Astrocyte of the hippocampus (primary cell): Measurements from ENCODE around the gene TMEM190.
"Not testable (repeated sequence)": the region's sequence is repeated elsewhere in the genome, so short reads cannot be mapped to it uniquely, and the experiment has no call there.

Experiments
- DNase-seq: peaks from one replicate; pipeline ENCODE4 v3.0.0; 2011; ENCODE audit warnings: low read depth, low spot score

The TMEM190 gene

GRCh38 chr19:55390461-55390880 is 13.8 kb downstream of the TMEM190 start:
- no peak for DNase-seq

GRCh38 chr19:55391191-55391670 is 14.6 kb downstream of the TMEM190 start:
- no peak for DNase-seq

DNA sequence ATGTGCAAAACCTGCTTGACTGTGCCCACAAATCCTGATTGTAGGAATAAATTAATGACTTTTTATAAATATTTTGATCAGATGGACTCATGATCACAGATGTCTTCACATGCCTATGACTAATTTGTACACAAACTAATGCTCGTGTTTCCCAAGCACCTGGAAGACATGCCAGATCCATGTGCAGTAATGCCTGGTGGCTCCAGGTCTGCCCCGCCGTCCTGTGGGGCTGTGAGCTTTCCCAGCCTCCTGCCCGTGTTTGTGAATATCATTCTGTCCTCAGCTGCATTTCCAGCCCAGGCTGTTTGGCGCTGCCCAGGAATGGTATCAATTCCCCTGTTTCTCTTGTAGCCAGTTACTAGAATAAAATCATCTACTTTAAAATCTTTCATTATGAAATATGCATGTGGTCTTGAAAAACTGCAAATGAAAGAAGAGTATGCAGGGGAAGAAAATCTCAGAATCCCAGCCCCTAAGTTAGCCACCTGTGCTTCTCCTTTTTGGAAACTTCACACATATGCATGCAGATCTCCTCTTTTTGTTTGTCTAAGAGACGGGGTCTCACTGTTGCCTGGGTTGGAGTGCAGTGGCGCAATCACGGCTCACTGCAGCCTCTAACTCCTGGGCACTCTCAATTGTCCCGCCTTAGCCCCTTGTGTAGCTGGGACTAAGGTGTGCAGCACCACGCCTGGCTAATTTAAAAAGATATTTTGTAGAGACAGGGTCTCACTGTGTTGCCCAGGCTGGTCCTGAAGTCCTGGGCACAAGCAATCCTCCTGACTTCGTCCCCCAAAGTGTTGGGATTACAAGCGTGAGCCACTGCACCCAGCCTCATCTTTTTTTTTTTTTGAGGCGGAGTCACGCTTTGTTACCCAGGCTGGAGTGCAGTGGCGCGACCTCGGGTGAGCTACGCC is 15.3 kb downstream of the TMEM190 start:
- no peak for DNase-seq

DNA sequence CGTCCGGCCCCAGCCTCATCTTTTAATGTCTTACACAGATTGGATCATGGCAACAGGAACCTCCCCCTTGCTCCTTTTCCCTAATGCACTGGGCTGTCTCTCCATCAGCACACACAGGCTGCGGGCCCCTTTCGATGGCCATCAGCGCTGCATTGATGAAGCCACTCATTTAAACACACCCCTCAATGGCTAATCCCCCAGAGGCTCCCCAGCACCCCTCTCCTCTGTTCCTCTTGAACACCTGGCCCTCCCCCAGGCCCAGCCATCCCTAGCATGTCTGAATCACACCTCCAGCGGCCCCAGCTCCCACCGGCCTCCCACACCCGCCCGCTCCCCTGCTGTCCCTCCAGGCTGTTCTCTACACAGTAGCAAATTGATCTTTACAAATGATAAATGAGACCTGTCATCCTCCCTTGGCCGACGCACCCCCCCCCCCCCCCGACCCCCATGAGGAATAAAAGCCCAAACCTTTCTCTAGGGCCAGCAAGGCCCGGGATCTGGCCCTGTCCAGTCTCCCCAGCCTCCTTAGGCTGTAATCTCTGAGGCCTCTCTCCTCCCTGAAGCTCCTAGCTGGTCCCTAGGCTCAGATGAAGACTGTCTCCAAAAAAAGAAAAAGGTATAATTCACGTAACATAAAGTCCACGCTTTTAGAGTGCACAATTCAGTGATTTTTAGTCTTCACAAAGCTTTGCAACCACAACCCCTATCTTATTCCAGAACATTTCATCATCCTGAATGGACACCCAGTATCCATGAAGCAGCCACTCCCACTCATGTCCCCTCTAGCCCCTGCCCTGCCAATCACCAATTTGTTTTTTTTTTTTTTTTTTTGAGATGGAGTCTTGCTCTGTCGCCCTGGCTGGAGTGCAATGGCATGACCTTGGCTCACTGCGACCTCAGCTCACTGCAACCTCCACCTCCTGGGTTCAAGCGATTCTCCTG is 16.5 kb downstream of the TMEM190 start:
- DNase-seq, result no peak

DNA sequence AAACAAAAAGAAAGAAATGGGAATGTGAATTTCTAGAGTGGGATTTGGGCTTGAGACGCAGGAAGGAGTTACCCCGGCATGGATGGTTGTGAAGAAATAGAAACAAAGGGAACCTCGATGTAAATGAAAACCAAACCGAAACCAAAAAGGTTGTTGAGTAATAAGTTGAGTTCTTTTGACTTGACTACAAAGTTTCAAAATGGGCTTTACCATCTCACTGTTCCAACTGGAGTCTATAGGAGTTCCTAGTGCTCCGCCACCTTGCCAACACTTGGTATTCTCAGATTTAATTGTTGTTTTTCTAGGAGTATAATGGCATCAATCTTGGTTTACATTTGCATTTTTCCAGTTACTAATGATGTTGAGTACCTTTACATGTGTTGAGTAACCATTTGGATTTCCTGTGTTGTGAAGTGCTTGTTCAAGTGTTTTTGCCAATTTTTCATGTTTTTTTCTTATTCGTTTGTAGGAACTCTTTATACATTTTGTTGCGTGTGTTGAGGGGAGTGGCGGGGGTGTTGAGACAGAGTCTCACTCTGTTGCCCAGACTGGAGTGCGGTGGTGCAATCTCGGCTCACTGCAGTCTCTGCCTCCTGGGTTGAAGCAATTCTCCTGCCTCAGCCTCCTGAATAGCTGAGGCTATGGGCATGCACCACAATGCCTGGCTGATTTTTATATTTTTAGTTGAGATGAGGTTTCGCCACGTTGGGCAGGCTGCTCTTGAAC is 21.7 kb downstream of the TMEM190 start:
- DNase-seq, result no peak

DNA sequence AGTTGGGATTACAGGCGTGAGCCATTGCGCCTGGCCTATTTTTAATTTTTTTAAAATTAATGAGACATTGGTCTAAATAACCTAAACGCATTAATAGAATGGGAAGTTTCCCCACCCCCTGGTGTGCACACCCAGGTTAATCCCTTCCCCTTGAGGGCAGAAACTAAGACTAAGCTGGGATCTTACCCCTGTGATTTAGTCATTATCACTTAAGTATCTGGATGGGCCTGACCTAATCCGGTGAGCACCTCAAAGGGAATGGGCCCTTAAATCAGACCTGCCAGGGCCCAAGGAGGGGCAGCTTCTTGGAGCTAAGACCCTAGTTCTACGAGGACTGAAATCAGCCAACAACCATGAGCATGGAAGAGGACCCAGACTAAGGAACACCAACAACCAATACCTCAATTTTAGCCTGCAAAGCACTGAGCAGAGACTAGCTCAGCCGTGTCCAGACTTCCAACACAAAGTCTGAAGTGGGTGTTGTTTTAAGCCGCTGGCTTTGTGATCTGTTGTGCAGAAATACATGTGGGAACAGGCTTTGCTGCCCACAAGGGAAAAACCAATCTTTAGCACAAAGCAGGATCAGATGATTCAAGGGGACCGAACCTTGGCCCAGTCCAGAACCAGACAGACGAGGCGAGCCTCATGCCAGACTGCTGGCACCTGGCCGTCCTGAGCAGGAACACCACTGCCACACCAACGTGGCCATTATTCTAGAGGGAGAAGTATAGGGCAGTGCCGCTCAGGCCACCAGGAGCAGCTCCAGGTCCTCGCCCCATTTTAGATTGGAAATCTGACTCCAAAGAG is 23.9 kb downstream of the TMEM190 start:
- no peak for DNase-seq

DNA sequence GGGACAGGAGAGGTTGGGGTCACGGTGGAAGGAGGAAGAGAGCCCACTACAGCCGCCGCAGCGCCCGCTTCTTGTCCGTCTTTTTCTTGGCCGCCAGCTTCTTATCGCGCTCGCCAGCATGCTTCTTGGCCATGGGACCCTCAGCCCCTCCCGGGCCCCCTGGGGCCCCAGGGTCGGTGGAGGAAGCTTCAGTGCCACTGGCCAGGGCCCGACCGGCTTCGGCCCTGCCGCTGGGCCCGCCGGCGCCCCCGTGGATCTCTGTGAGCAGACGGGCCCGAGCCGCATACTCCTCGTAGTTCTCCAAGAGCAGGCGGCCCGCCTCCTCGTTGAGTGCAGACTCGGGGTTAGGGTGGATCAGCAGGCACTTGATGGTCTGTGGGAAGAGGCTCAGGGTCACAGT is 24.8 kb downstream of the TMEM190 start:
- not testable (repeated sequence) for DNase-seq

DNA sequence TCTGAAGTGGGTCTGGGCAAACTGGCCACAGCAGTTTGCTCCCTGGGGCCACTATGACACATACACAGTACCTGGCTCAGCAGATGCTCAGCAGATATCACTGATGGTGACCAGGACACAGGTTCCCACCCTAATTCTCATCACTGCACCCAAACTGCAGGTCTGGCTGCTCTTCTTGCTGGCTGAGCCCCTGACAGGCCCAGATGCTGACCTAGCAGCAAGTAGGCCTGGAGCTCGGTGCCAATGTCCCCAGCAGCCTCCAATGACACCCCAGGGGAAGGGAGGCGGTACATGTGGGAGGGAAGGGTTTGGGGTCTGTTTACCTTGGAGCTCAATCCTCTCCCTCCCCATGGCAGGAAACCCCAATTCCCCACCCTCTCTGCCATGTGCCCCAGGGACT is 25.9 kb downstream of the TMEM190 start:
- no peak for DNase-seq

DNA sequence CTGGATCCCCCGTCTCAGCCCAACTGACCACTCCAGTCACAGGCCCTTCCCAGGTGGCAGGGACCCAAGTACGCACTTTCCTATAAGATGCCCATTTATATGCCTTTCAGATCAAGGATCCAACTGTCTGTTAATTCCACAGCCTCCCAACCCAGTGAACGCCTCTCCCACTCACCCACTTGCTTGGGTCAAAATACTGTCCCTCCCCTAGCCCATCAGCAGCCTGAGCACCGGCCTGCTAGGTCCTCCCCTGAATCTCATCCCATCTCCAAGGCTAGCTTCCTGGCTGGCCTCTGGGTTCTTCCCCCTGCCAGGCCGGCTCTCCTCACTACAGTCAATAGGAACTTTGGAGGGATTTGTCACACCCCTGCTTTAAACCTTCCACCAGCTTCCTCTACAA is 29.0 kb downstream of the TMEM190 start:
- DNase-seq, result no peak

DNA sequence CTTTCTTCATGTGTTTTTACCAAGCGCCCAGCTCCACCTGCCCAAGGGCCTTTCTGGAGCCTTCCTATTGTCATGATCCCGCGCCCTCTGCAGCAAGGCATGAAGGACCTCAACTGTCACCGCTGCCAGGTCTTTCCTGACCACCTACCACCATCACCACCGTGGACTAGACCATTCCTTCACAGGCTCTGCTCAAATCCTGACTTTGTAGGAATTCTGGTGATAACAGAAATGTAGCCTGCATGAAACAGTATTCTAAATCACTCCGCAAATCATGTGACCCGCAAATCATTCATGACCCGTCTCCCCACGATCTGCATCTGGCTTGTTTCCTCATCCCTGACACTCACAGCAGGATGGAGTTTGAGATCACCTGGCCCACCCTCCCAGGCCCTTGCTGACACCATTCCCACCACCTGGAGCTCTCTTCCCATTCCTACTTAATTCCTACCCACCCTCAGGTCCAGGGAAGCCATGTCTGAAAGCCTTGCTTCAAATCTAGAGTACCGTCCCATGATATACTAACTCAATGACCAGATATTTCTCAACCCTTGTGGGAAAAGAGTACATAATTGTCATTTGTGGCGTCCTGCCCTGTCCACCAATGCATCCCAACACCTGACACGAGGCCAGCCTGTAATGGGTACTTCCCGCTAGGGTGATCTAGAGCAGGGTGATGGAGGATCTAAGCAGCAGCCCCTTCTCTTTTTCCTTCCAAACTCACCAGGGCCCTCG is 29.6 kb downstream of the TMEM190 start:
- no peak for DNase-seq

DNA sequence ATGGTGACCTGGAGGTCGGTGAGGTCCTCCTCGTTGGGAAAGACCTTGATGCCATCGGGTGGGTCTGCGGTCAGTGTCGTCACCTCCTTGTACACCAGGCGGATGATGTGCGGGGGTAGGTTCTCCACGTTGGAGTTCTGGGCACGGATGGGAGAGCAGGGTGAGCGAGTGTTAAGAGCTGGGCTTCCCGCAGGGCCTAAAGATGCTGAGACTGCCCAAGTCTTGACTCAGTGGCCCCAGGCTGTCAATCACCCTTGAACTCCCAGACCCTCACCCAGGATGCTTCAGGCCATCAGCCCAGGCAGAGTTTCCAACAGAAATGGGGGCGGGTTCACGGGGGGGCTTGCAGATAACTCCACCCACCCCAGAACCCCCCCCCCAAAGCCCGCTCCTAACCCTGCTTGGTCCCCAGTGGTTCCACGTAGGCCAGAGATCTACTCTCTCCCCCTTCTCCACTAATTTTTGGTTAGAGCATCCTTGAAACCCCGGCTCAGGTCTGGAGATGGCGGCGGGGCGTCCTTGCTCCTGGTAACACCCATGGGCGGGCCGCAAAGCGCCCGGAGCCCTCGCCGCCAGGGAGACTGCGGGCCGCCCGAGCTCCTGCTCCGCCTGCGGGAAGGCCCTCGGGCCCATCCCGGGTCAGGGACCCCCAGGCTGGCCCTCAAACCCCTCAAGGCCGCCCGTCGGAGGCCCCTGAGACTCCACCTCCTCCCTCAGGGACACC is 30.4 kb downstream of the TMEM190 start:
- DNase-seq, result peak; percentile 66

DNA sequence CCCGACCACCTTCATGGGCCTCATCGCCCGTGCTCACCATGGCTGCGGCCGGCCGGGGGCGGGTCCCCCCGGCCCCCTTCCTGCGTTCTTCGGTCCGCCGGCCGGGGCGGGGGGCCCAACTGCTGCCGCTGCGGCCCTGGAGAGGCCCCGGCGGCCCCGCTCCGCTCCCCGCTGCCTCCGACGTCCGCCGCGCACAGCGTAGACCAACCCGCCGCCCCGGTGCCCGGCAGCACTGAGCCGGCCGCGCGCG is 30.8 kb downstream of the TMEM190 start, which contains the start of gene UBE2S:
Gene UBE2S (minus strand): TSS at position 239 of the 250 bp plus-strand sequence. CDS start 199 bp downstream, at position 40.
- DNase-seq, result not testable (repeated sequence)

- DNase-seq, result peak; percentile 100
These were observed 31.3 kb downstream of the TMEM190 start for GRCh38 chr19:55407800-55408532.

DNA sequence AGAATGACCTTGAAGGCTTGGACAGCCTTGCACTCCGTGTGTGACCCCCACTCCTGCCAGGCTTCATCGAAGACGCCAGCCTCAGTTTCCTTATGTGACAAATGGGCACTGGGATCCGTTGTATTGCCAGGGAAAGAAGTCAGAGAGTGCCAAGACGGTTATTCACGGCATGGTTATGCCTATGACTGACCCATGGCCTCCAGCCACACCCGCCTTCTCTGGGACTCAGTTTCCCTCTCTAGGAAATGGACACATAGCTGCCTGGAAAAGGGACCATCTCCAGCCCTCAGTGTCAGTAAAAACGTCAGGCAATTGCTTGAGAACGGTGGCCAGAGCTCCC is 31.9 kb downstream of the TMEM190 start:
- no peak for DNase-seq

DNA sequence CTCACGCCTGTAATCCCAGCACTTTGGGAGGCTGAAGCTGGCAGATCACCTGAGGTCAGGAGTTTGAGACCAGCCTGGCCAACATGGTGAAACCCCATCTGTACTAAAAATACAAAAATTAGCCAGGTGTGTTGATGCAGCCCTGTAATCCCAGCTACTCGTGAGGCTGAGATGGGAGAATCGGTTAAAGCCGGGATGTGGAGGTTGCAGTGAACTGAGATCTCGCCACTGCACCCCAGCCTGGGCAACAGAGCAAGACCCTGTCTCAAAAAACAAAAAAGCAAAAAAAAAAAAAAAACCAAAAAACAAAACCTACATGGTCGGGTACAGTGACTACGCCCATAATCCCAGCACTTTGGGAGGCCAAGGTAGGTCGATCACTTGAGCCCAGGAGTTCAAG is 32.6 kb downstream of the TMEM190 start:
- not testable (repeated sequence) for DNase-seq

GRCh38 chr19:55410168-55410567 is 33.5 kb downstream of the TMEM190 start:
- no peak for DNase-seq

- DNase-seq, result peak; percentile 91
These were observed 41.6 kb downstream of the TMEM190 start for GRCh38 chr19:55418185-55418584.

DNA sequence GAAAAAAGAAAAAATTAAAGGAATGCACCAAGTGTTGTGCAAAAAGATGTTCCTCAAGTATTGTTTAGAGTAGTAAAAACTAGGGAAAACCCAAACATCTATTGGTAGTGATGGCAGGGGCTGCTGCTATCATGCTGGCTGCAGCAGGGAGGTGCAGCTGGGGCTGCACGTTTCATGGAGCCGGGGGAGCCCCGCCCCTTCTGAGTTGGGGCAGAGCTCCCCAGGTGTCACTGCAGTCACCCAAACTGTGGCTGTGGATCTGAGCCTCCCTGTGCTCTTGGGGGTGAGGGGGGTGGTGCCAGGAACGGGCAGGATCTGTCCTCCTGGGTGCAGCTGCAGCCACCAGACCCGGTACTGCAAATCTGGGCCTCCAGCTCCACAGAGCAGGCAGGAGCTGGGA is 42.5 kb downstream of the TMEM190 start:
- no peak for DNase-seq
